ENCODE results near the gene H2BW1.
"Not testable (repeated sequence)": the region's sequence is repeated elsewhere in the genome, so short reads cannot be mapped to it uniquely, and the experiment has no call there.

The H2BW1 gene

GRCh38 chrX:104018126-104018525, 4.6 kb upstream of the H2BW1 start:
- TF ChIP-seq MYC (IDR thresholded peaks at IDR 0.05; ENCODE audit: low read depth, low read length) (no peak), POLR2A (IDR thresholded peaks at IDR 0.05; ENCODE audit: extremely low read depth, insufficient read length) (no peak)
- TF ChIP-seq, protein P1, sequence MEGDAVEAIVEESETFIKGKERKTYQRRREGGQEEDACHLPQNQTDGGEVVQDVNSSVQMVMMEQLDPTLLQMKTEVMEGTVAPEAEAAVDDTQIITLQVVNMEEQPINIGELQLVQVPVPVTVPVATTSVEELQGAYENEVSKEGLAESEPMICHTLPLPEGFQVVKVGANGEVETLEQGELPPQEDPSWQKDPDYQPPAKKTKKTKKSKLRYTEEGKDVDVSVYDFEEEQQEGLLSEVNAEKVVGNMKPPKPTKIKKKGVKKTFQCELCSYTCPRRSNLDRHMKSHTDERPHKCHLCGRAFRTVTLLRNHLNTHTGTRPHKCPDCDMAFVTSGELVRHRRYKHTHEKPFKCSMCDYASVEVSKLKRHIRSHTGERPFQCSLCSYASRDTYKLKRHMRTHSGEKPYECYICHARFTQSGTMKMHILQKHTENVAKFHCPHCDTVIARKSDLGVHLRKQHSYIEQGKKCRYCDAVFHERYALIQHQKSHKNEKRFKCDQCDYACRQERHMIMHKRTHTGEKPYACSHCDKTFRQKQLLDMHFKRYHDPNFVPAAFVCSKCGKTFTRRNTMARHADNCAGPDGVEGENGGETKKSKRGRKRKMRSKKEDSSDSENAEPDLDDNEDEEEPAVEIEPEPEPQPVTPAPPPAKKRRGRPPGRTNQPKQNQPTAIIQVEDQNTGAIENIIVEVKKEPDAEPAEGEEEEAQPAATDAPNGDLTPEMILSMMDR (IDR thresholded peaks at IDR 0.05; ENCODE audit: low read depth, low read length): no peak
- TF ChIP-seq, protein P2, sequence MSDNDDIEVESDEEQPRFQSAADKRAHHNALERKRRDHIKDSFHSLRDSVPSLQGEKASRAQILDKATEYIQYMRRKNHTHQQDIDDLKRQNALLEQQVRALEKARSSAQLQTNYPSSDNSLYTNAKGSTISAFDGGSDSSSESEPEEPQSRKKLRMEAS (IDR thresholded peaks at IDR 0.05; ENCODE audit: low read depth, low read length): no peak
- no peak for DNase-seq (ENCODE audit: low read depth)
- H3K4me3 ChIP-seq (ENCODE audit: low read depth, low read length): no peak overlapping the region

- not testable (repeated sequence) for DNase-seq (ENCODE audit: low read depth); H3K4me3 ChIP-seq (ENCODE audit: low read depth, low read length)
These were observed 2.1 kb upstream of the H2BW1 start for GRCh38 chrX:104015576-104015975.

DNA sequence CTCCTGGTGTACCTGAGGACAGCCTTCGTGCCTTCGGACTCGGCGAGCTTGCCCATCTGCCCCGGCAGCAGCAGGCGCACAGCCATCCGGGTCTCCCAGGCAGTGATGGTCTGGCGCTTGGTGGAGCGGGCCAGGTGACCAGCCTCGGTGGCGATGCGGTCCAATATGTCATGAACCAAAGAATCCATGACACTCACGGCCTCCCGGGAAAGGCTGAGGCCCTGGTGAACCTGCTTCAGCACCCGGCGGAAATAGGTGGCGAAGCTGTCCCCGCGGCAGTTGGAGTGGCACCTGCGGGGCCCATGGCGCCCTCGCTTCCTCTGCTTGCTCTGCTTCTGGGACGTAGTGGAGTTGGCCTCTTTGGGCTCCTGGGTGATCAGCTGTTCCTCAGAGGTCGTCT, 350 bp downstream of the H2BW1 start:
- TF ChIP-seq MYC (IDR thresholded peaks at IDR 0.05; ENCODE audit: low read depth, low read length): no peak
- TF ChIP-seq, protein P2 (IDR thresholded peaks at IDR 0.05; ENCODE audit: low read depth, low read length): no peak
- no peak for DNase-seq (ENCODE audit: low read depth)
- no peak overlapping the region for H3K4me3 ChIP-seq (ENCODE audit: low read depth, low read length)

GRCh38 chrX:104008831-104009230, 4.7 kb downstream of the H2BW1 start:
- DNase-seq (ENCODE audit: low read depth): no peak
- no peak for TF ChIP-seq MYC (IDR thresholded peaks at IDR 0.05; ENCODE audit: low read depth, low read length)
- no peak for TF ChIP-seq POLR2A (IDR thresholded peaks at IDR 0.05; ENCODE audit: extremely low read depth, insufficient read length)
- TF ChIP-seq, protein P2 (IDR thresholded peaks at IDR 0.05; ENCODE audit: low read depth, low read length): no peak
- TF ChIP-seq, protein P1 (IDR thresholded peaks at IDR 0.05; ENCODE audit: low read depth, low read length): no peak
- H3K4me3 ChIP-seq (ENCODE audit: low read depth, low read length): no peak overlapping the region

GRCh38 chrX:103999234-103999633, 14.3 kb downstream of the H2BW1 start:
- TF ChIP-seq, protein P1 (IDR thresholded peaks at IDR 0.05; ENCODE audit: low read depth, low read length): no peak
- no peak for TF ChIP-seq POLR2A (IDR thresholded peaks at IDR 0.05; ENCODE audit: extremely low read depth, insufficient read length)
- TF ChIP-seq, protein P2 (IDR thresholded peaks at IDR 0.05; ENCODE audit: low read depth, low read length): no peak
- no peak for TF ChIP-seq MYC (IDR thresholded peaks at IDR 0.05; ENCODE audit: low read depth, low read length)
- DNase-seq (ENCODE audit: low read depth): no peak
- H3K4me3 ChIP-seq (ENCODE audit: low read depth, low read length): no peak overlapping the region

- DNase-seq (ENCODE audit: low read depth); H3K4me3 ChIP-seq (ENCODE audit: low read depth, low read length): not testable (repeated sequence)
These were observed 30.0 kb downstream of the H2BW1 start for GRCh38 chrX:103983508-103983907.

GRCh38 chrX:103962411-103963278, 50.9 kb downstream of the H2BW1 start, which contains the start of gene TMSB15B:
TMSB15B (plus strand) TSS chrX:103962627.
- DNase-seq (ENCODE audit: low read depth); H3K4me3 ChIP-seq (ENCODE audit: low read depth, low read length): not testable (repeated sequence)
